HG03378 (cell line): ENCODE results near the gene ARID3C.

Experiments
- ATAC-seq: cut with Tn5 transposase; IDR thresholded peaks from one replicate; pipeline ENCODE4 v1.9.1; 2021; ENCODE audit warnings: mild to moderate bottlenecking, moderate library complexity; ENCODE audit not compliant: unreplicated experiment

ARID3C gene

DNA sequence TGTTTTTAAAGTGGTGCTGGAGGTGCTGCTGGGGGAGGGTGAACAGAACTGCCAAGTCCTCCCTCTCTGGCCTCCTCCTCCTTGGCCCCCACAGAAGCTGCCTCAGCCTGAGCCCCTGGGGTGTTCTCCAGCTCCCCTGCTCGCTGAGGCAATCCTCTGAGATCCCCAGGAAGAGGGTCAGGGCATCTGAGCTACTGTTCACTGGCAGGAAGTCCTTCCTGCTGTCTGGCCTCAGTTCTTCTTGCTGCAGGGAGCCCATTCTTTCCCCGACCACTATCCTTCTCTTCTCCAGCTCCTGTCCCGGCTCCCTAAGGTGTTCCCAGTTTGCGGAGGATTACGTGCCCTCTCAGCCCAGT, 49.1 kb downstream of the ARID3C start:
- ATAC-seq = no peak

GRCh38 chr9:34579104-34579807, 49.6 kb downstream of the ARID3C start:
- no peak for ATAC-seq

- ATAC-seq = no peak
These were observed 50.4 kb downstream of the ARID3C start for GRCh38 chr9:34578241-34579103.

DNA sequence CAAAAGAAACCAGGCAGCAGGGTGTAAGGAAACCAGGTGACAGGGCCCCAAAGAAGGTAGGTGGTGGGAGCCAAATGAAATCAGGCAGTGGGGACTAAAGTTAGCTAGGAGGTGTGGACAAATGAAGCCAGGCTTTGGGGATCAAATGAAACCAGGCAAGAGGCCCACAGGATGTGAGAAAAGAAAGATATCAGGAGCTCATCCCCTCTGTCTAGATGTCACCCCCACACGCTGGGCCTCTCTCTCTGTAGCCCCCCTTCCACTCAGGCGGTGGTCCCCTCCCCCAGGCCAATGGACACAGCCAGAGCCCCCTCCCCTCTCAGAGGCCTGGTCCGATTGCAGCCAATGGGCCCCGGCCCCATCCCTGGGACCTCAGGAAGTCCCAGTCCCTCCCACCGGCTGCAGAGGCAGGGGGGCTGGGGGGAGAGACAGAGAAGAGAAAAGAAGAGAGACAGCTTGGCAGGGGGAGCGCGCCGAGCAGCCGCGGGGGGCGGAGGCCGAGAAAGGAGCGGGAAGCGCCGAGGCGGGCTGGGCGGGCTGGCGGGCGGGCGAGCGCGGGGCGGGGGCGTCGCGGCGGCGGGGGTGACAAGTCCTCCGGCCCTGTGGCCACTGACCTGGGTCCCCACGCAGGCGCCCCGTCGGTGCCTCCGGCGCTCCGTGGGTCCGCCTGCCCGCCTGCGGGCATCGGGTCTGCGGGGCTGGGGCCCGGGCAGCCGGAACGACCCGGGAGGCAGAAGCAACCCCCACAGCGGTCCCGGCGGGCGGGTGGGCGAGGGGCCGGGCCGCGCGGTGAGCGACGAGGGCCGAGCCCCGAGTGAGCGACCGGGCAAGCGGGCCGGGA, 51.2 kb downstream of the ARID3C start:
- ATAC-seq = no peak

DNA sequence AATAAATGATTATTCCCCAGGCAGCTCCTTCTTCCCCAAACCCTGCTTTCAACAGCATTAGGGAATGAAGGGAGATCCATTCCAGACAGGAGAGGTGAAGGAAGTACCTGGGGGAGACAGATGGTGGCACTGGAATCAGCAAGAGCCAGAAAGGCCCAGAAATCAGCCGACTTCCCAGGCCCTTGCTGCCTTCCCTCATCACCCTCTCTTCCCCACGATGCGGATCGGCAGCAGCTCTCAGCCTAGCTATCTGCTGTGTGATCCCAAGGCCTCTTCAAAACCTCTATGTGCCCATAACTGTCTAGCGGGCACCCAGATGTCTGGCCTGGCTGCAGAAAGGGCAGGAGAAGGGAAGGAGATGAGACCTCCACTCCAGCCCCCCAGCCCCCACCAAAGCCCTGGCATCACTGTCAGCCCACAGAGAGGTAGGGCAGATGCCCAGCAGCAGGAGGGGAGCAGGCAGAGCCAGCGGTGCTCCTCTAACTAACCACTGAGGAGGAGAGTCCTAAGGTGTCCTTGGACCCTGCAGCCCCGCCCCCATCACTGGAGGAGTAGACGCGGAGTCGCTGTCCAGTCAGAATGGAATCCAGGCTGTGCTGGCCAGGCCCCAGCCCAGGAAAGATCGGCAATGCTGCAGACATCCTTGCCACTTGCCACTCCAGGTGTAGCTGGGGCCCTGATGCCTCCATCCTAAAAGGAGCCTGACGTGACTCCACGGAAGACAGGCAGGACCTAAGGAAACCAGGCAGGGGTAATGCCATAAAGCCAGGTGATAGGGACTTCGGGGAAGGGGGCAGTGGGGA, 52.1 kb downstream of the ARID3C start:
- no peak for ATAC-seq

DNA sequence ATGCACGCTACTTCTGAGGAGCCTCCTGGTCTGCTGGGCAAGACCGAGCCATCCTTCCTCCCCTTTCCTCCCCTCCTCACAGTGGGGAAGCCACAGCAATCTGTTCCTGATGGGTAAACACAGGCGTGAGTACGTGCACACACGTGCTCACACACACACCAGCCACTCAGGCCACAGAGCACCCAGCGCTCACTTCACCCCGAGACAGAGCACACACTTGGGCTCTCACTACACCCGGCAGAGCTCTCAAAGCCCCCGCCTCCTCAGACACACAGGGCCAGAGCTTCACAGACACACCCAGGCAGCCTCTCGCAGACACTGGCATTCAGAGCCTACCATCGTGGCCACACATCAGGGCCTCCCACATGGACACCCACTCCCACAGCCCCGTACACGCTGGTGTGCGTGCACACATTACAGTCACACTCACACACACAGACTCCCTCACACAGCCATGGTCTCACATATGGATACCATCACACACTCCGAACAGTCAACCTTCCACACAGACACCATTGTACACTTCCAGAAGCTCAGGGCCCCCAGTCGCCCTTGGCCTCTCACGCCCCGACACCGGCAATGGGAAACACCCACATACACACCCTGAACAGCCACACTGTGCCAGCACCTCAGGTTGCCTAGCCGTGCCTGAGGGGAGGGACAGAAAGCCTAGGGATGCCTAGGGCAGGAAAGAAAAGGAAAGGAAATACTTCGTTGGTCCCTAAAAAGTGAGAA, 52.8 kb downstream of the ARID3C start:
- no peak for ATAC-seq

DNA sequence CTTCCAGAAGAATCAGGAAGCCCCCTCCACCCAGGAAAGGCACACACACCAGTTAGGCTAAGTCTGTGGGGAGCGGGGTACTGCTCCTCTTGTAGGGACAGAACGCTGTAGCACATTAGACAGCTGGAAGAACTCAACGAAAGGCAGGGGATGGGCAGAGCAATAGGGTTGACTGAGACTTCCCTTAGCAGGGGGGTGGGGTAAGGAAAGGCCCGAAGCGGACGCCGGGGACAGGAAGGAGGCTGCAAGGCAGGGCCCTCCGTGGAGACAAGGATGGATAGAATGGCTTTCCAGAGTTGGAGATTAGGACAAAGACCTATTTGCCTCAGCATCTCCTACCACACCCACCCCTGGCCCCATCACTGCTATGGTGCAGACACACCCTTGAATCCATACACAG, 53.6 kb downstream of the ARID3C start:
- no peak for ATAC-seq

GRCh38 chr9:34574571-34574970, 54.3 kb downstream of the ARID3C start:
- no peak for ATAC-seq

- ATAC-seq = no peak
These were observed 55.1 kb downstream of the ARID3C start for GRCh38 chr9:34573599-34574325.

GRCh38 chr9:34572628-34573027, 56.2 kb downstream of the ARID3C start:
- ATAC-seq = no peak

DNA sequence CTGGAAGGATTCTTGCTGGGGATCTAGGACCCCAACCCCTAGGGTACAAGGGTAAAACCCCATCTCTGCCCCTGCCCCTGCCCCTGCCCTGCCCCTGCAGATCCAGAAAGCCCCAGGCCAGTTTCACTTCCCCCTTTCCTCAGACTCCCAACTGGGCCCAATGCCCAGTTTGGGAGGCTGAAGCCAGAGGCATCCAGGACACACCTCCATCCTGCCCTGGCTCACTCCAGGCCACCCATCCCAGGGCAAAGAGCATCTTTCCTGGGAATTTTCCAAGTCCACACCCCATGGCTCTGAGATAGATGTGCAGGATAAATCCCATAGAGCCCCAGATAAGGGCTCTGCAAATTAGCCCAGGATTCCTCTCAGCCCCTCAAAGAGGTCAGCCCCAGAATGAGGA, 56.8 kb downstream of the ARID3C start:
- ATAC-seq = no peak

- no peak for ATAC-seq
These were observed 57.4 kb downstream of the ARID3C start for GRCh38 chr9:34571481-34571810.
